Type B pancreatic cell (in vitro differentiated cells): ENCODE measurements around the gene SECISBP2L. TPM values are rescaled to one million over a fixed set of nuclear protein-coding genes. Genes with fewer than 3 reads are reported as not detected.
A peak's percentile ranks its signal among the peaks of the same experiment; 100 is the strongest.

Source experiments
- DNase-seq: peaks from one replicate; pipeline ENCODE4 v3.0.0; 2021; ENCODE audit warnings: mixed read lengths; ENCODE audit not compliant: unreplicated experiment; ENCODE audit errors: extremely low spot score
- H3K27ac Mint-ChIP-seq: 2 replicates; pipeline ENCODE4 v1.8.0; 2021; ENCODE audit warnings: mild to moderate bottlenecking, mixed read lengths
- H3K27me3 Mint-ChIP-seq: 2 replicates; pipeline ENCODE4 v1.8.0; 2021; ENCODE audit warnings: mixed read lengths
- H3K36me3 Mint-ChIP-seq: 2 replicates; pipeline ENCODE4 v1.8.0; 2021; ENCODE audit warnings: mixed read lengths
- H3K4me1 Mint-ChIP-seq: one replicate; pipeline ENCODE4 v1.8.0; 2021; ENCODE audit warnings: mixed read lengths; ENCODE audit not compliant: unreplicated experiment
- H3K4me3 Mint-ChIP-seq: 2 replicates; pipeline ENCODE4 v1.8.0; 2021; ENCODE audit warnings: mild to moderate bottlenecking, mixed read lengths
- H3K9me3 Mint-ChIP-seq: 2 replicates; pipeline ENCODE4 v1.8.0; 2021; ENCODE audit warnings: mixed read lengths
- total RNA-seq: library from RNA; stranded (reverse); gene quantifications from 2 replicates; pipeline ENCODE4 v1.2.1, GENCODE V29; 2021; ENCODE audit warnings: low replicate concordance
- TF ChIP-seq, protein P1 (sequence below): fragments of 200-600 bp; sonication (generic); conservative IDR thresholded peaks from 2 replicates; pipeline ENCODE4 v1.5.0; 2021; ENCODE audit warnings: antibody characterized with exemption, mild to moderate bottlenecking

Gene SECISBP2L
- total RNA-seq, 1 donor from 2014 or later: 51.9 TPM

DNA sequence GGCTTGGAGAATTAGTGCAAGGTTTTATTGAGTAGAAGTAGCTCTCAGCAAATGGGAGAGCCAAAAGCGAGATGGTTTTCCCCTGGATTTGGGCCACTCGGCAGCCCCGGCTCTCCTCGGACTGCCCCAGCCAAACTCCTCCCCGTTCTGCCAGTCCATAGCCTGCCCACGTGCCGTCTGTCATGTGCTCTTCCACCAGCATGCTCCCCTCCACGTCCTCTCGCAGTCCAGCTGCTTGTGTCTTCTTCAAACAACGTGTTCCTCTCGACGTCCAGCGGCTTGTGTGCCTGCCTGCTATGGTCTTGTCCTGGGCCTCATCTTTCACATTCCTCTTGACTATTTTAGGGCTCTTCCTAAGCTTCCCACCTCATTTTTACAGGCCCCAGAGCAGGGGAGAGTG lies 16.7 kb upstream of the SECISBP2L start:
- no peaks in the 10 kb centered on the region for H3K9me3 Mint-ChIP-seq
- no peak overlapping the region for H3K27ac Mint-ChIP-seq
- TF ChIP-seq, protein P1, sequence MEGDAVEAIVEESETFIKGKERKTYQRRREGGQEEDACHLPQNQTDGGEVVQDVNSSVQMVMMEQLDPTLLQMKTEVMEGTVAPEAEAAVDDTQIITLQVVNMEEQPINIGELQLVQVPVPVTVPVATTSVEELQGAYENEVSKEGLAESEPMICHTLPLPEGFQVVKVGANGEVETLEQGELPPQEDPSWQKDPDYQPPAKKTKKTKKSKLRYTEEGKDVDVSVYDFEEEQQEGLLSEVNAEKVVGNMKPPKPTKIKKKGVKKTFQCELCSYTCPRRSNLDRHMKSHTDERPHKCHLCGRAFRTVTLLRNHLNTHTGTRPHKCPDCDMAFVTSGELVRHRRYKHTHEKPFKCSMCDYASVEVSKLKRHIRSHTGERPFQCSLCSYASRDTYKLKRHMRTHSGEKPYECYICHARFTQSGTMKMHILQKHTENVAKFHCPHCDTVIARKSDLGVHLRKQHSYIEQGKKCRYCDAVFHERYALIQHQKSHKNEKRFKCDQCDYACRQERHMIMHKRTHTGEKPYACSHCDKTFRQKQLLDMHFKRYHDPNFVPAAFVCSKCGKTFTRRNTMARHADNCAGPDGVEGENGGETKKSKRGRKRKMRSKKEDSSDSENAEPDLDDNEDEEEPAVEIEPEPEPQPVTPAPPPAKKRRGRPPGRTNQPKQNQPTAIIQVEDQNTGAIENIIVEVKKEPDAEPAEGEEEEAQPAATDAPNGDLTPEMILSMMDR: no peak
- no peaks in the 10 kb centered on the region for H3K27me3 Mint-ChIP-seq
- H3K36me3 Mint-ChIP-seq: no peaks in the 10 kb centered on the region
- H3K4me1 Mint-ChIP-seq: peaks cover 4% of the 10 kb centered on the region
- no peak overlapping the region for H3K4me3 Mint-ChIP-seq
- DNase-seq: no peak

DNA sequence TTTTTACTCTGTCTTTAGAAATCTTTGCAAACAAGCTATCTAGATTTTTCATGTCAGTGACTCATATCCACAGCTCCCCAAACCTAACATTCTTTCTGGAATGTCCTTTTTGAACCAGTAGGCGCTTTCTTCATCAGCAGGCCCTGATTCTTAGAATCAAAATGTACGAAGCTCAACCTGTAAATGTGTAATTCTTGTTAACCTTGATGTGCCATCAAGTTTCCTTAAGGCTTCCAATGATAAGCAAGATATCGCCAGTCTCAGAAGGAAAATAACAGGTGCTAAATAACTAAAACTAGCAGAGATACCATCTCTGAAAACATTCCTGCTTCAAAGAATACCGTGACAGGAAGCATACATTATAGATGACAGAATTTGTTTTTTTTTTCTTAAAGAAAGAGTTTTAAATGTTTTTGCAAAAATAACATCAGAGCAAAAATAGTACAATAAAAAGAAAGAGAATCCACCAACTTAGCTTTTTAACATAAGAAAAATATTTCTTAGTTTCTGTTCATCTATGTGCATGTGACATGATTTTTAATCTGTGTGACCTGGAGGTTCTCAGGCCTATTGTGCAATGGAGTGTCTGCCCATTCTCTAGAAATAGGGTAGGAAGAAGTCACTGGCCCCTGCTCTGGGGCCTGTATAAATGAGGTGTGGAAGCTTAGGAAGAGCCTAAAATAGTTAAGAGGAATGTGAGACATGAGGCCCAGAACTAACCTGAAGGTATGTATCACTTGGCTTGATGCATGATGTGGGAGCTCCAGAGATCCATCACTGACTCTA lies 14.7 kb upstream of the SECISBP2L start:
- no peaks in the 10 kb centered on the region for H3K9me3 Mint-ChIP-seq
- H3K27me3 Mint-ChIP-seq: no peaks in the 10 kb centered on the region
- no peak overlapping the region for H3K4me3 Mint-ChIP-seq
- TF ChIP-seq, protein P1: no peak
- no peak for DNase-seq
- peaks cover 4% of the 10 kb centered on the region for H3K4me1 Mint-ChIP-seq
- no peaks in the 10 kb centered on the region for H3K36me3 Mint-ChIP-seq
- H3K27ac Mint-ChIP-seq: peak overlapping the region; percentile 82

DNA sequence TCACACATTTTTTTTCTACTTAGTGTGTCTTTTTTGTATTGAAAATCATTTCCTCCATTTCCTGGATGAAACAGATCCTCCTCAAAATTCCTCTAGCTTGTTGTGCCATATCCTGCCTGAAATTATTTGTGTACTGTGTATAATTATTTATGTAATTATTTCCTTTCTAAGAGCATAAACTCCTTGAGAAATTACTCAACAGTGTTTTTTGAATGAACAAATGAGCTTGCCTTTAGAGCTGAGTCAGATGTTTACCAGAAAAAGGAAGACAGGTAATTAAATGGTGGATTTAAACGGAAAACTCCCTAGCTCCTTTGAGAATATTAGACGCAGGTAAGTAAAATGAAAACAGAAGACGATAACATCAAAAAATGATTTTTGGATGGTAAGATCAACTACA lies 13.2 kb upstream of the SECISBP2L start:
- Mint-ChIP-seq H3K27ac (no peak overlapping the region), H3K27me3 (no peaks in the 10 kb centered on the region), H3K36me3 (no peaks in the 10 kb centered on the region), H3K4me1 (peaks cover 4% of the 10 kb centered on the region), H3K4me3 (no peak overlapping the region), H3K9me3 (no peaks in the 10 kb centered on the region)
- TF ChIP-seq, protein P1: no peak
- DNase-seq: no peak

DNA sequence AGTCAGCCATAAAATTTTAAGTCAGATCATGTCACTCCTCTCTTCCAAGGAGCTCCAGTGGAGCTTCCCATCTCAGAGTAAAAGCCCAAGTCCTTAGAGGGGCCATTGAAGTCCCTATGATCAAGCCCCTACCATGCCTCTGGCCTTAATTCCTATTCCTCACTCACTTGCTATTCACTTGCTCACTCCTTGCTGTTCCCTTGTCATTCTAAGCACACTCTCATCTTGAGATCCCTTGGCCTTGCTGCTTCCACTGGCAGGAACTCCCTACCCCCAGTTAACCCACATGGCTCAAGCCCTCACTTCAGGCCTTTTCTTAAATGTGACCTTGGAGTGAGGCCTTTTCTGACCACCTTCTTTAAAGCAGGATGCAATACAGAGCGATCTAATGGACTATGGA lies 12.3 kb upstream of the SECISBP2L start:
- H3K27me3 Mint-ChIP-seq: no peaks in the 10 kb centered on the region
- H3K4me3 Mint-ChIP-seq: no peak overlapping the region
- no peaks in the 10 kb centered on the region for H3K36me3 Mint-ChIP-seq
- DNase-seq: no peak
- no peaks in the 10 kb centered on the region for H3K9me3 Mint-ChIP-seq
- peaks cover 4% of the 10 kb centered on the region for H3K4me1 Mint-ChIP-seq
- no peak overlapping the region for H3K27ac Mint-ChIP-seq
- TF ChIP-seq, protein P1: no peak

DNA sequence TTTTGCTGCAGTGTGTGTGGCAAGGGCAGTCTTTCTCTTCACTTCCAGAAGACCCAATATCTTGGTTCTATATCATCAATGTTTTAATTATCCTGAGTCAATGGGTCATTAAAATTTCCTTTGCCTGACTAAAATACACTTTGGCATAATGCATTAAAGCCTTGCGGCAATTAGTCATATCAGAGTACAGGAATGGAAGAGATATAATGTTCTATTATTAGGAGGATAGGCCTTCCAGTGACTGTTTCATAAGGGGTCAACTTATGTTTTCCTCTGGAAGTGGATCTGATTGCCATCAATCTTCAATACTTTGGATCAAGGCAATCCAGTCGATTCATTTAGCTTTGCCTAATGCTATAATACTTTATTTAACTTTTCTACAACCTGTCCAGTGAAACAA lies 9.4 kb upstream of the SECISBP2L start:
- no peak for DNase-seq
- no peak overlapping the region for H3K4me3 Mint-ChIP-seq
- no peaks in the 10 kb centered on the region for H3K4me1 Mint-ChIP-seq
- H3K9me3 Mint-ChIP-seq: peaks cover 8% of the 10 kb centered on the region
- TF ChIP-seq, protein P1: no peak
- no peaks in the 10 kb centered on the region for H3K27me3 Mint-ChIP-seq
- no peaks in the 10 kb centered on the region for H3K36me3 Mint-ChIP-seq
- no peak overlapping the region for H3K27ac Mint-ChIP-seq
